ENCODE data around the gene RPL13A.

Gene RPL13A

GRCh38 chr19:49502866-49503581 lies 15.6 kb downstream of the RPL13A start:
- no peak for DNase-seq (ENCODE audit: low read depth in 1 of 2, low spot score in 1 of 2)

- no peak for DNase-seq (ENCODE audit: low read depth in 1 of 2, low spot score in 1 of 2)
Measured at GRCh38 chr19:49503582-49503962, 16.2 kb downstream of the RPL13A start.

GRCh38 chr19:49506575-49507105 lies 19.2 kb downstream of the RPL13A start:
- peak in 1 of 2 donors; percentile 74 for DNase-seq (ENCODE audit: low read depth in 1 of 2, low spot score in 1 of 2)

- DNase-seq (ENCODE audit: low read depth in 1 of 2, low spot score in 1 of 2) = no peak
Measured at GRCh38 chr19:49507803-49508494, 20.5 kb downstream of the RPL13A start.

- DNase-seq (ENCODE audit: low read depth in 1 of 2, low spot score in 1 of 2) = no peak
Measured at GRCh38 chr19:49512970-49513745, 25.8 kb downstream of the RPL13A start.

- DNase-seq (ENCODE audit: low read depth in 1 of 2, low spot score in 1 of 2) = no peak
Measured at GRCh38 chr19:49513746-49514118, 26.3 kb downstream of the RPL13A start.

- no peak for DNase-seq (ENCODE audit: low read depth in 1 of 2, low spot score in 1 of 2)
Measured at GRCh38 chr19:49514151-49514550, 26.7 kb downstream of the RPL13A start.

- DNase-seq (ENCODE audit: low read depth in 1 of 2, low spot score in 1 of 2) = no peak
Measured at GRCh38 chr19:49515767-49516166, 28.4 kb downstream of the RPL13A start.

- DNase-seq (ENCODE audit: low read depth in 1 of 2, low spot score in 1 of 2) = no peak
Measured at GRCh38 chr19:49518033-49518432, 30.6 kb downstream of the RPL13A start.

GRCh38 chr19:49520705-49521319 lies 33.4 kb downstream of the RPL13A start:
- no peak for DNase-seq (ENCODE audit: low read depth in 1 of 2, low spot score in 1 of 2)

- no peak for DNase-seq (ENCODE audit: low read depth in 1 of 2, low spot score in 1 of 2)
Measured at GRCh38 chr19:49524812-49525455, 37.5 kb downstream of the RPL13A start.

- no peak for DNase-seq (ENCODE audit: low read depth in 1 of 2, low spot score in 1 of 2)
Measured at GRCh38 chr19:49528211-49528771, 40.9 kb downstream of the RPL13A start.

GRCh38 chr19:49530708-49531107 lies 43.3 kb downstream of the RPL13A start:
- no peak for DNase-seq (ENCODE audit: low read depth in 1 of 2, low spot score in 1 of 2)

- peak; percentile 74 to 76 for DNase-seq (ENCODE audit: low read depth in 1 of 2, low spot score in 1 of 2)
Measured at GRCh38 chr19:49533551-49534488, 46.4 kb downstream of the RPL13A start.

GRCh38 chr19:49534632-49535385 lies 47.4 kb downstream of the RPL13A start:
- no peak for DNase-seq (ENCODE audit: low read depth in 1 of 2, low spot score in 1 of 2)

GRCh38 chr19:49536921-49537462 lies 49.6 kb downstream of the RPL13A start:
- no peak for DNase-seq (ENCODE audit: low read depth in 1 of 2, low spot score in 1 of 2)

GRCh38 chr19:49538643-49539042 lies 51.2 kb downstream of the RPL13A start:
- no peak for DNase-seq (ENCODE audit: low read depth in 1 of 2, low spot score in 1 of 2)

- DNase-seq (ENCODE audit: low read depth in 1 of 2, low spot score in 1 of 2) = no peak
Measured at GRCh38 chr19:49539192-49539952, 52.0 kb downstream of the RPL13A start.

Measured in activated CD4-positive, alpha-beta T cell treated with anti-CD3 and anti-CD28 coated beads, Interleukin-2, amount 50 U/mL, for 24 hours (primary cell).